ENCODE results near the gene GGTLC2.
"Not testable (repeated sequence)": the region's sequence is repeated elsewhere in the genome, so short reads cannot be mapped to it uniquely, and the experiment has no call there.

The GGTLC2 gene

GRCh38 chr22:22669093-22669492 is 24.7 kb downstream of the GGTLC2 start:
- no peak for DNase-seq (ENCODE audit: low read depth)

- DNase-seq (ENCODE audit: low read depth) = no peak
Measured at GRCh38 chr22:22670076-22670795, 25.8 kb downstream of the GGTLC2 start.

DNA sequence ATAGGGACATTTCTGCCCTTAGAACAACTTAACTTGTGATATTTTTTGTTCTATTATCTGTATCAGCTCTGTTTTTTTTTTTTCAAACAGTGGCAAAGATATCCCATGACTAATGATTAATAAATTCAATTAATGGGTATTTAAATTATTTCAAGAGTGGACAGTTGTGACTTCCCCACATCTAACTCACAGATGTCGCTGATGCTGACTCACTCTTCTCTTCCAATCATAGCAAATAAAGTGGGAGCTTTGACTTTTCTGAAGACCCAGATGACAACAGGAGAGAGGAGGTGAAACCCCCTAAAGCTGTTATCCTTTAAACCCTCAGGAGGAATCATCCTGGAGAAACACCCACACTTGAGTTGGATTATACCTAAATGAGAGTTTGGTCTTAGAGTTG is 27.1 kb downstream of the GGTLC2 start:
- no peak for DNase-seq (ENCODE audit: low read depth)

DNA sequence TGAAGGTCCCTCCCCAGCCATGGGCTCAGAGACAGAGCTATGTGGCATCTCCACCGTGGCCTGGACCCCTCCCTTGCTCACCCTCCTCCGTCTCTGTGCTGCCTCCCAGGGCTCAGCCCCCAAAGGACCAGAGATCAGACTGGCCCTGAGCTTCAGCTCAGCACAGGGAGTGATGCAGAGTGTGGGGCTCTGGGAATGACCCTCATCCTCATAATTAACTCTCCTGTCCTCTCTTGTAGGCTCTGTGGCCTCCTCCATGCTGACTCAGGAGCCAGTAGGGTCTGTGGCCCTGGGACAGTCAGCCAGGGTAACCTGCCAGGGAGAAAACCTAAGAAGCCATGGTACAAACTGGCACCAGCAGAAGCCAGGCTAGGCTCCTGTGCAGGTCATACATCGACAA is 28.7 kb downstream of the GGTLC2 start:
- no peak for DNase-seq (ENCODE audit: low read depth)

DNA sequence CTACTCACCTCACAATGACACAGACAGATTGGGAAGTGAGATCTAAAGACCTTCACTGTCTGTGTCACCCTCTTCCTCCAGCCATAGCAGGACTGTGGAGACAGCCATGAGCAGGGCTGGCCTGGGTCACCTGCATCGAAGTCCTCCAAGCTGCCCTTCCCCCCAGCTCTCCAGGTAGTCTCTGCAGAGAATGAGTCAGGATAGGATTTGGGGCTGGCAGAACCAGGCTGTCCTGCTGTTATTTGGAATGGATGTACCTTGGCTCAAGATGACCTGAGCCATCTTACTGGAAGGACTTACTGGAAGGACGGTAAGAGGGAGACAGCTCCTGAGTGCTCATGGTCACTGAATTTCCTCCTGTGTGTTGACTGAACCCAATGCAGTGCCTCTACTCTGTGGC is 29.2 kb downstream of the GGTLC2 start:
- no peak for DNase-seq (ENCODE audit: low read depth)

DNA sequence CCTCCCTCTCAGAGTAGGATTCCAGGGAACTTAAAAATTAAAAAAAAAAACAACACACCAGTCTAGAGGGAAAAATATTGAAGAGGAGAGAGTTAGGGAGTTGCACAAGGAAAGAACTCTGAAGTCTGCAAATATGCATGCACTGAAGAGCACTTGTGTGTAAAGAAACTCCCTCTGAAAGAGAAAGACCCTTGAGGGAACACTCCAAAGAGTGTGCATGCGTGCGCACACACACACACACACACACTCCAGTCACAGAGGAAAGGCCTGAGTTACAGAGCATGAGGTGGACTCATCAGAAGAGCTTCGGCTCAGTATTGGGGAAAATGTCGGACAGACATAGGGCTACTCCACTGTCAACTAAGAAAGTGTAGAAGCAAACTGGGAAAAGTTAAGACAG is 30.1 kb downstream of the GGTLC2 start:
- DNase-seq (ENCODE audit: low read depth) = no peak

DNA sequence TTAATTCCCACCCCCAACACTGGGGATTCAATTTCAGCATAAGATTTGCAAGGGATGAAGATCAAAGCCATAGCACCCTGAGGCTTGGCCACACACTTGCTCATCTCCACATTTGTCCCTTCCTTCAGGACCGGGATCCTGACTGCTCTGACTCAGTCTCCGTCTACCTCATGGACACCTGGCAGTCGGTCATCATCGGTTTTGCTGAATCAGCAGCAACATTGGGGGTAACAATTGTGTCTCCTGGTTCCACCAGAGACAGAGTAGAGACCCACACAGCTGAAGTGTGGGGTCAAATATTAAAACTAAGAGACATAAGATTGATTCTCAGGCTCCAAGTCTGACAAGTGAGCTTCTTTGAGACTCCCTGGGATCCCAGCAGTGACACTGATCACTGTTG is 34.6 kb downstream of the GGTLC2 start:
- DNase-seq (ENCODE audit: low read depth) = no peak

DNA sequence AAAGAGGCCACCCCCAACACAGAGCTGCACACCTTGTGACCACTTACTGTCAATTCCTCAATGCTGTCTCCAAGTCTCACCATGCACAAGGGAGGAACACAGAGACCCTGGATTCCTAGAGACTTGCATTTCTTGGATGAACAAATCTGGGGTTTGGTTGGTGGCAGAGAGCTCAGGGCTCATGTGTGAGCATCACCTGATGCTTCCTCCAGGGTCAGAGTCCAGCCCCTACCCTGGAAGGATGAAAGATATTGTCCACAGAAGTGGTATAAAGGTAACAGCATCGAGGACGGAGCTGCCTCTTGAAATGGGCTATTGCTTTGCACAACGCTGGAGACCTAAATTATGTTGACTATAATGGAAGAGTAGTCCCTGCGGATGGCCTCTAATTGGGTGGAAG is 36.0 kb downstream of the GGTLC2 start:
- DNase-seq (ENCODE audit: low read depth) = no peak

GRCh38 chr22:22681221-22681739 is 36.9 kb downstream of the GGTLC2 start:
- DNase-seq (ENCODE audit: low read depth) = no peak

- DNase-seq (ENCODE audit: low read depth) = no peak
Measured at GRCh38 chr22:22682196-22682595, 37.8 kb downstream of the GGTLC2 start.

GRCh38 chr22:22682807-22683667 is 38.6 kb downstream of the GGTLC2 start:
- no peak for DNase-seq (ENCODE audit: low read depth)

DNA sequence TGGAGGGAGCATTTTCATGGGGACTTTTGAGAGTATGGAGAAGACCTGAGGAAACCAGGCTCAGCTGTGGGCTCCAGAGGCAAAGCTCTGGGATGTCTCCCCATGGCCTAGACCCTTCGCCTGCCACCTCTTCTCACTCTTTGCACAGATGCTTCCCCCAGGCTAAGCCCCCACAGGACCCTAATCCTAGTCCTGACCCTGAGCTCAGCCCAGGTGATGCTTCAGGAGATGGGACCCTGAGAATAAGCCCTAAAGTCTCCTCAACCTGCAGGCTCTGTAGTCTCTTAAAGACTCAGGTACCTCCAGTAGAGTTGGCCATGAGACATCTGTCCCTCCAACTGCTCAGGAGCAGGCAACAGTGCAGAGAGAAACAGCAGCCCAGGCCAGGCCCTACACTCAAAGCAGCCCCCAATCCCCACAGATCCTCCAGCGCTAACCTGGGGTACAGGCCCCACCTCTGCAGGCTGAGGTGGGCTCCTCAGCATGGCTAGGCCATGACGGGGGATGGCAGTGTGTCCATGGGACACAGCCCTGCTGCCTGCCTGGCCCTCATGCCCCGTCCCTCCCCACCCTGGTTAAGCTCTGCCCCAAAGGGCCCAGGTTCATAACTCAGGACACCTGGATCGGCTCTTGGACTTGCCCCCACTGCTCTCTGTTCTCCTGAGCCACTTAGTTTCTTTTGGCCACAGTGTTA is 39.4 kb downstream of the GGTLC2 start:
- DNase-seq (ENCODE audit: low read depth) = no peak

GRCh38 chr22:22684580-22685561 is 40.5 kb downstream of the GGTLC2 start:
- no peak for DNase-seq (ENCODE audit: low read depth)

- DNase-seq (ENCODE audit: low read depth) = no peak
Measured at GRCh38 chr22:22685586-22685985, 41.2 kb downstream of the GGTLC2 start.

- not testable (repeated sequence) for DNase-seq (ENCODE audit: low read depth)
Measured at GRCh38 chr22:22686202-22687115, 42.0 kb downstream of the GGTLC2 start.

DNA sequence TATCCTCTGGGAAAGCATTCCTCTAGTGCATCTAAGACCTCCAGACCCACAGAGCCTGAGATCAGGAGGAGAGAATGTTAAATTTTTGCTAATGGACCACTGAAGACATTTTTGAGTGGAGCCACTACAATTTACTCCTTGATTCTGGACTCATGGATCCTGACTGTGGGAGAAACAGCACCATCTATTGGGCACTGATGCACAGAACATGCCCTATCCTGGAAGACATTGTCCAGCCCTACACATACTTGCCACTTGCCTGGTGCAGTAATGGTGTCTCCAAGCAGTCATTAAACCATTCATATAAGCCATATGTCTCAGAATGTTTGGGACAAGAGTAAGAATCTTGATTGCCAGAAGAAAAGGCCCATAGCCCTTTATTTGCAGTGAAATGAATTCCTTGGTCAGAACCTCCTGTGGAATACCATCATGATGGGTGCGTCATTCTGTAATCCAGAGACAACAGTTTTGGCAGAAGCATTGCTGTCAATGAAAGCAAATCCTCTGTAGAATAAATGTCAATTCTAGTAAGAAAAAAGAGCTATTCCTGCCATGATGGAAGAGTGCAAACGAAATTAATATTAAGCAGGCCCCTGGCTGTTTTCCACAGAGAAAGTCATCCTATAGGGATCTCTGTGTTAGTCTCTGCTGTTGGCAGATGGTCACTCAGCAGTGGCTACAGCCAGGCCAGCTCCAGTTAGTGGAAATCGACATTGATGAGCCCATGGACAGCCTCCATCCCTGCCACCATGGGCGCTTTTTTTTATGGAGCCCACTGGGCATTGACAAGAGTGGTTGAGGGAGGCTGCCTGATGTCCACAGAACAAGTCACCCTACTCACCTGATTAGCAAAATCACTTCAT is 43.5 kb downstream of the GGTLC2 start:
- no peak for DNase-seq (ENCODE audit: low read depth)

DNA sequence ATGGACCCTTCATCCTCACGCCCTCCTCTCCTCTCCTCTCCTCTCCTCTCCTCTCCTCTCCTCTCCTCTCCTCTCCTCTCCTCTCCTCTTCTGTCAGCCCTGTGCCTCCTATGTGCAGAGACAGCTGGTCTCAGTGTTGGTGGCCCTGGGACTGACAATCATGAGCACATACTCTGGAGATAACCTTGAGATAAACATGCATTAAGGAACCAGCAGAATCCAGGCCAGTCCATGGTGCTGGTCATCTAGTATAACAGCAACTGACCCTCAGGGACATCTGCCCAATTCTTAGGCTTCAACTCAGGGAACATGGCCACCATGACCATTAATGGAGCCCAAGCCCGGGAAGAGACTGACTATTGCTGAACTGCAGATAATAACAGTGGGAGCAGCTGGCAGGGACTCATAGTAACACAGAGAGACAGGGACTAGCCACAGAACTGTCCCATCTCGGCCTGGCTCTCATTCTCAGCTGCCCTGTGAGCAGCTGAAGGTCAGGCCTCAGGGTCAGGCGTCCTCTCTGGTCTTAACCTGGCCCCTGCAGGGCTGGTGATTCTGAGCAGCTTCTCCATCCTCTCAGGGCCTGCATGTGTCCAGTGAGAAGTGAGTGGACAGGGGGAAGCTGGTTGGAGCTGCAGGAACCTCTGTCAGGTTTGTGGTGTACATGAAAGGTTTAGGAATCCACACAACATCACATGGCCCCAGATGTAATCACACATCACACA is 45.4 kb downstream of the GGTLC2 start:
- no peak for DNase-seq (ENCODE audit: low read depth)

DNA sequence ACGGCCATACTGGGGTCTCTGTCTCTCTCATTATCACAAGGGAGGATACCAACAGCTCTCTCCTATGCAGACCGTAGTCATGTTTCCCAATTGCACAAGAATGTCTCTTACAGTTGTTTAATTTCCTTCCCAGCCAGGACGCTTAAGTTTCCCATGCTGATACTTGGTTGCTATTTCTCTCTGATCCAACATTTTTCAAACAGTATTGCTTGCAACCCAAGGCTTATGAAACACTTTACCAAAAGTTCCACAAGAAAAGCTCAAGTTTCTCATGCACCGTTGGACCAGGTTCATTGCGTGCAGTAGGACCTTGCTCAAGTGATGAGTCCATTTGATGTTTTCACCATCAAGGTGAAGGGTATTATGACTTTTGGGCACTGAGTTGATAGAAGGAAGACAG is 46.6 kb downstream of the GGTLC2 start:
- DNase-seq (ENCODE audit: low read depth) = no peak
